ENCODE data around the gene SHISAL2B.
"Not testable (repeated sequence)": the region's sequence is repeated elsewhere in the genome, so short reads cannot be mapped to it uniquely, and the experiment has no call there.

SHISAL2B gene

DNA sequence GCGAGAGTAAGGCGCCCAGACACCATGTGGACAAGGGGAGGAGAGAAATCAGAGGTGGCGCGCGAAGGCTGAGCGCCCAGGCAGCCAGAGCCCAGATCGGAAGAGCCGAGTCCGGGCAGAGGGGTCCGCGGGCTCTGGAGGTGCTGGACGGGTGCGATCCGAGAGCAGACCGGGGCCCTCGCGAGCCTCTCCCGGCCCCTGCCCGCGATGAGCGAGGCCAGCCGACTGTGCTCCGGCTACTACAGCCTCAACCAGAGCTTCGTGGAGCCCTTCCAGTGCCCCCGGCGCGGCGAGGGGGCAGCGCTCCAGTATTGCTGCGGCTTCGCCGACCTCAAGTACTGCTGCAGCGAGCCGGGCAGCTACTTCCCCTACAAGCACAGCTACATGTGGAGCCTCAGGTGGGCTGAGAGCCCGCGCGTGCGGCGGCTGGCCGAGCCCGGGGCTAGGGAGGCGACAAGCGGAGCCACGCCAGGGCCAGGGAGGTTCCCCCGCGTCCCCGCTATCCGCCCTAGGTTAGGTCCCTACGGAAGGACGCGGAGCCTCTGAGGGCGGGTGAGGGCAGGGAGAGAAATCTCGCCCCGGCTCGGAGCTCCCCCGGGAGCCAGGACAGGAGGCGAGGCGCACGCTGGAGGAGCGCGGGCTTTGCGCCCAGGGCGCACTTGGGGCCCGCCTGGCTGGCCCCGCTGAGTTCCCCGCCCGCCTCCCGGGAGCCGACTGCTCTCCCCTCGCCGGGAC, at the start of gene SHISAL2B:
TSS of gene SHISAL2B (plus strand) at position 87 of the 735 bp plus-strand sequence. CDS start at position 208, 121 bp downstream.
- no peak for DNase-seq

DNA sequence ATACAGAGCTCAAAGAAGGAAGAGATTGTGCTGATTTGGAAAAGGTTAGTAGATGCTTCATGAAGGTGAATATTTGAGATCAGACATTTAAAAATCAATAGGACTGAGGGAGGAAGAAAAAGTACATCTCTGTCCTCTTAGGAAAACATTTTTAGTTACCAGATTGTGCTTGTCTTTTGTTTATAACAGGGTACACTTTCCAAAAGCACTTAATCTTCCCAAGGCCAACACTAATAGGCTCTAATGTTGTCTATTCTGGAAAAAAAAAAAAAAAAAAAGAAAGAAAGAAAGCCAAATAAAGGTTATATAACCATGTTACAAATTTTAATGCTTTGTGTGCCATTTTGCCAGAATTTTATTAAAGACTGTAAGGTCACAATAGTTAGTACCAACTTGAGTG, 45.5 kb upstream of the SHISAL2B start:
- DNase-seq = no peak

- DNase-seq = no peak
Measured at GRCh38 chr5:64646169-64646568, 44.1 kb upstream of the SHISAL2B start.

- DNase-seq = no peak
Measured at GRCh38 chr5:64649512-64649911, 40.8 kb upstream of the SHISAL2B start.

DNA sequence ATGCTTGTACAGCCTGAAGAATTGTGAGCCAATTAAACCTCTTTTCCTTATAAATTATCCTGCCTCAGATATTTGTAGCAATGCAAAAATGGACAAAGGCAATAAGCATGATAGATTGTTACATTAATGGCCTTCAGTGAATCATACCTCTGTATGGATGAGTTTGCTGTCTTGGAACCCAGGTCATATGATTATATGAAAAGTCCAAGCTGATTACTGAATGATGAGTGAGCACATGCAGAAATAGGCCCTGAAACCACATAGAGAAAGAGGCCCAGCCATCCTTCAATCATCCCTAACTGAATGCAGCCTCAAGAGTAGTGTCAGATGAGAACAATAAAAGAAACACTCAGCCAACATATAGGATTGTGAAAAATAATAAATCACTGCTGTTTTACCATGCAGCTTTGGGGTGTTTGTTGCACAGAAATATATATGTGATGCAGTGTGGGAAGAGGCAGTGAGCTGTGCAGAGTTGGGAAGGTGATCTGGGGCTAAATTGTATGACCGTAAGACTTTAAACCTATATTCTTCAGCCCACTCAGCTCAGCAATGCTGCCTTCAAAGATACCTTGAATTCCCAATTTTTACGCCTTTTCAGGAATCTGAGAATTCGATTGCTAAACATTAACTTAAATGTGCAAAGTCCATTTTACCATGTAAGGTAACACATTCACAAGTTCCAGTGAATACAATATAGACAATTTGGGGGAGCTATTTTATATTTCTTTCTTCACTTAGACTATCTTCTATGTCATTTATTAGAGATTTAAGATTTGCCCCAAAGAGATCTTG, 36.3 kb upstream of the SHISAL2B start:
- no peak for DNase-seq

- DNase-seq = no peak
Measured at GRCh38 chr5:64654561-64654938, 35.8 kb upstream of the SHISAL2B start.

DNA sequence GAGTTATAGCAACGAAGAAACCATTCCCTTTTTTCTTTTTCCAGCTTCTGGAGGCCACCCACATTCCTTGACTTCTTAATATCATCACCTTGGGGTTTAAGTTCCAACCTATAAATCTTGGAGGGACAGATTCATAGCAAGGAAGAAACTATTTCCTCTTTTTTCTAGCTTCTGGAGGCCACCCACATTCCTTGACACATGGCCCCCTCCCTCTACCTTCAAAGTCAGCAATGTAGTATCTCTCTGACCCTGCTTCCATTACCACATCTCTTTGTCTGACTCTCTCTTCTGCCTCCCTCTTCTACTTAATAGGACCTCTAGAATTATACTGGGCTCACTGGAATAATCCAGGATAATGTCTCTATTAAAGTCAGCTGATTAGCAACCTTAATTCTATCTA, 34.7 kb upstream of the SHISAL2B start:
- no peak for DNase-seq

GRCh38 chr5:64659289-64659688, 31.0 kb upstream of the SHISAL2B start:
- DNase-seq = no peak

DNA sequence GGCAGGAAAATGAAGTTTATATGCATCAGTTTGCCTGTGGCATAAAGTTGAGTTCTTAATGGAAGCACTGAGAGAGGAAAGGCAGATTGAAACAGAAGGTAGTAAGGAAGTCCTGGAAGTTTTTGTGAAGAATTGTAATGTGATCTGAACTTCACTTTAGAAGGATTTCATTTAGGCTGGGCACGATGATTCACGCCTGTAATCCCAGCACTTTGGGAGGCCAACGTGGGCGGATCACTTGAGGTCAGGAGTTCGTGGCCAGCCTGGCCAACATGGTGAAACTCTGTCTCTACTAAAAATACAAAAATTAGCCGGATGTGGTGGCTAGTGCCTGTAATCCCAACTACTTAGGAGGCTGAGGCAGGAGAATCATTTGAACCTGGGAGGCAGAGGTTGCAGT, 27.1 kb upstream of the SHISAL2B start:
- not testable (repeated sequence) for DNase-seq

DNA sequence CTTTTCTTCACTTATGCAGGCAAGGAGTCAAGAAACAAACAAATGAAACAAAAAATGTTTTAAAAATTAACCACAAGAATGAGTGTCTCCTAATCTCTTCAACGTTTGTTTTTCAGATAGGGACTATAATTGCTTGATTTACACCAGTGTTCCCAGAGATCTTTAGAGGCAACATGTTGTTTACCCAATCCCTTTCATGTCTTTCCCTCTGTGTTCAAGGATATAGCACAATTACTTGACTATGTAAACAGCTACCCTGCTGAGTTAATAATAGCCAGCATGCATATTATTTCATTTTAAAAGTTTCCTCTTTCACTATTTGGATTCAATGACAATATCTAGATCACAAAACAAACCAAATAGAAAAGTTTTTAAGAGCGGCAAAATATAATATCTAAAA, 25.1 kb upstream of the SHISAL2B start:
- no peak for DNase-seq

DNA sequence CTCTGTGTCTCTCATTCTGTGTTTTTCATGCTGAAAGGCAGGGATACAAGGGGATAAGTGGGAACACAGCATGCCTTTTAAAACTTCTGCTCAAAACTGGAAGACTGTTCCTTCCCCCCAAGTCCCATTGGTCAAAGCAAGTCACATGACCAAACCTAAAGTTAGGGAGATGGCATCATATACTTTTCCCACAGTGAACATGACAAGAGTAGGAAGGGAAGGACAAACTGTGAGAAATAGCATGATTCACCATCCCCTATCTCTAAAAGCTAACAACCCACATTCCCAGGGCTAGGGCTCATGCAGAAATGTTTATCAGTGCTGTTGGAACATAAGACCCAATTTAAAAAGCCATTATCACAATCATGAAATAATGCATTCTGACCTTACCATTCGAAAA, 24.2 kb upstream of the SHISAL2B start:
- DNase-seq = no peak

- DNase-seq = no peak
Measured at GRCh38 chr5:64667068-64667467, 23.2 kb upstream of the SHISAL2B start.

DNA sequence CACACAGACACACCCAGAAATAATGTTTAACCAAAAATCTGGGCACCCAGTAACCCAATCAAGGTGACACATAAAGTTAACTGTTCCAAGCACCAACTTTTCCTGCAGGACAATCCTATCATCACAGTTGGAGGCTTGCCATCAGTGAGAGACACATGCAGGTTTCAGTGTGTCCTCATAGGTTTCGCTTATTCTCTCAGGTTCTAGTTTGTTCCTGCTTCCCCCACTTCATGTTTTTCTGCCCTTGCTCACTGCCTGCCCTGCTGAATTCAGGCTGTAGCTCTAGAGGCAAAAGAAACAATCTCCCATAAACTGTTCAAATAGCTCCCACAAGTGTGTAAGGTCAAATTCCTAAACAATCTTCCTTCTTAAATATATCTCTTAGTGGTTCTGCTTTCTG, 20.0 kb upstream of the SHISAL2B start:
- DNase-seq = no peak

DNA sequence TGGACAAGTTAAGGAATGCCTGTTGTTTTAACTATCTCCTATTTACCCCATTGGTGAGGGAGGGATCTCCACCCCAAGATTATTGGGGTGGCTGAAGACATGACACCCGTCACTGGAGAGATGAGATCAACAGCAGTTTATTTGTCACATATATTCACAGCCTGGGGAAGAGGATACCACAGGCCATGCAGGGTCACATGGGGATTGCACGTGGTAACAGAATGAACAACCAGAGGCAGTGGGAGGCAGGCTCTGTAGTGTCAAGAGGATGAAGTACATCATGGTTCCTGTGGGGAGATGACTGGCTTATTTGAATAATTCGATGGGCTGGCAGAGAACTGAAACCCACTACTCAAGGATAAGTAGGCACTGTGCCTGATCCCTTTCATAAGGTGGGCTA, 18.6 kb upstream of the SHISAL2B start:
- no peak for DNase-seq

- DNase-seq = no peak
Measured at GRCh38 chr5:64678374-64678773, 11.9 kb upstream of the SHISAL2B start.

DNA sequence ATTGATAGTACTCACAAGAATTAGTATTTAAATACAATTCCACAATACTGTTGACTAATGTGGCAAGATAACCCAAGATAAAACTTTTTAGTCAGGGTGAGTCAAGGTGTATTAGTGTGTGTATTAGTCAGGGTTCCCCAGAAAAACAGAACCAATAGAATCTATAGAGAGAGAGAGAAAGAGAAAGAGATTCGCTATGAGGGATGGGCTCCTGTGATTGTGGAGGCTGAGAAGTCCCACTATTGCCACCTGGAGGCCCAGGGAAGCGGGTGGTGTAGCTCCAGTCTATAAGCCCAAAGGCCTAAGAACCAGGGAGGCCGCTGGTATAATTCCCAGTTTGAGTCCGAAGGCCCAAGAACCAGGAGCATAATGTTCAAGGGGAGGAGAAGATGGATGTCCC, 10.0 kb upstream of the SHISAL2B start:
- DNase-seq = no peak

GRCh38 chr5:64682608-64683007, 7.7 kb upstream of the SHISAL2B start:
- DNase-seq = no peak

DNA sequence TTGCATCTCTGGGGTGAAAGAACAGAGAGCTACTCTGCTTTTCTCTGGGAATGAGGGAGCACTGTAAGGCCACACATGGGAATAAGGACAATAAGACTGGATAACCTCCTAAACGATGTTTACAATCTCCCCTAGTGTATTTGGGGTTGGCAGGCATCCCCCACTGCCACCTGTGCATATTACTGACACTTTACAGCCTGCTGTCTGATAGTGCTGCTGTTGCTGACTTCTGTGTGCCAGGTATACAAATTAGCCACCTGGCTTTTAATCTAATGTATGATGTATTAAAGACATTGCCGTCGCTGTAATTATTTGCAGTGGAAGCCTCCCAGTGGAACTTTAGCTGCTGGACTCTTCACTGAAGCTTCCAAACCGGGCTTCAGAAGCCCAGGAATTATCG, 4.4 kb upstream of the SHISAL2B start:
- no peak for DNase-seq

- DNase-seq = no peak
Measured at GRCh38 chr5:64688391-64688790, 1.9 kb upstream of the SHISAL2B start.

GRCh38 chr5:64688965-64689364, 1.3 kb upstream of the SHISAL2B start:
- no peak for DNase-seq

GRCh38 chr5:64690104-64690416, 243 bp upstream of the SHISAL2B start:
- DNase-seq = no peak

- DNase-seq = no peak
Measured at GRCh38 chr5:64691291-64691690, 988 bp downstream of the SHISAL2B start.

- no peak for DNase-seq
Measured at GRCh38 chr5:64693636-64694035, 3.3 kb downstream of the SHISAL2B start.

DNA sequence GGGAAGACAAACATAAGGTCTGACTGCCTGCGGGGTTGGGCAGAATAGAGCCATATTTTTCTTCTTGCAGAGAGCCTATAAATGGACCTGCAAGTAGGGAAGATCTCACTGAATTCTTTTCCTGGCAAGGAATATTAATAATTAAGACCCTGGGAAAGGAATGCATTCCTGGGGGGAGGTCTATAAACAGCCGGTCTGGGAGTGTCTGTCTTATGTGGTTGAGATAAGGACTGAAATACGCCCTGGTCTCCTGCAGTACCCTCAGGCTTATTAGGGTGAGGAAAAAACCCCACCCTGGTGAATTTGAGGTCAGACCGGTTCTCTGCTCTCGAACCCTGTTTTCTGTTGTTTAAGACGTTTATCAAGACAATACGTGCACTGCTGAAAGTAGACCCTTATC, 6.1 kb downstream of the SHISAL2B start:
- DNase-seq = not testable (repeated sequence)

- DNase-seq = no peak
Measured at GRCh38 chr5:64700765-64701164, 10.5 kb downstream of the SHISAL2B start.

All from activated CD8-positive, alpha-beta memory T cell treated with anti-CD3 and anti-CD28 coated beads, Interleukin-2, amount 50 U/mL, for 4 hours (primary cell).